ENCODE measurements around the gene GPX2. TPM values are rescaled to one million over a fixed set of nuclear protein-coding genes. Genes with fewer than 3 reads are reported as not detected.

GPX2 gene
- total RNA-seq, 1 donor from 2014 or later, result not detected

- no peak overlapping the region for H3K27ac ChIP-seq (ENCODE audit: low read depth, low read length)
Observed at GRCh38 chr14:64952598-64953309, 10.2 kb upstream of the GPX2 start.

DNA sequence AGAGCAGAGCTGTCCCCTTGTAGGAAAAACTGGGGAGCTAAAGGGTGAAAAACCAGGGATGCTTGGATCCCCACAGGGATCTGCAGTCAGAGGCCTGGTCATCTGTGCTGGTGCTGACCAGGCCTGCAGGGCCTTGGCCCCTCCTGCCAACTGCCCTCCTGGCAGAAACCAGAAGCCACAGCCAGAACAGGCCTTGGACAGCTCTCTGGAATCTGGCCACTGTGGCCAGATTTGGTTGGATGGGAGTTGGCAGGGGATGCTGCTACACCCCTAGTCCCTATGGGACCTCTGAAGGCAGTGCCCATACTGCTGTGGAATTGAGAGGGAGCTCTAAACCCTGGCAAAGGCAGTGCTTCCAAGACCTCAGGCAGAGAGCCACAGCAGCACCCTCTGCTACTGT lies 9.2 kb upstream of the GPX2 start:
- H3K27me3 Mint-ChIP-seq (ENCODE audit: low read depth, unreplicated experiment), result no peaks in the 10 kb centered on the region
- no peaks in the 10 kb centered on the region for H3K79me2 ChIP-seq (ENCODE audit: insufficient read depth, low read length)
- no peaks in the 10 kb centered on the region for H3K36me3 ChIP-seq (ENCODE audit: insufficient read depth, low read length)
- no peaks in the 10 kb centered on the region for H3K4me1 Mint-ChIP-seq (ENCODE audit: low read depth, unreplicated experiment)
- DNase-seq (ENCODE audit: low read depth) (no peak), FAIRE-seq (no peak)
- H3K4me1 ChIP-seq (ENCODE audit: insufficient read depth, low read length), result no peaks in the 10 kb centered on the region
- no peak overlapping the region for H3K4me2 ChIP-seq (ENCODE audit: low read length)
- H3K9ac ChIP-seq (ENCODE audit: low read length), result no peak overlapping the region
- no peak overlapping the region for H3K4me3 ChIP-seq (ENCODE audit: insufficient read depth, low read depth, low read length)
- no peak overlapping the region for H3K27ac Mint-ChIP-seq (ENCODE audit: unreplicated experiment)
- peaks cover 37% of the 10 kb centered on the region for H3K36me3 Mint-ChIP-seq (ENCODE audit: low read depth, unreplicated experiment)
- no peak overlapping the region for H2AFZ ChIP-seq (ENCODE audit: low read depth, low read length)
- peaks cover 19% of the 10 kb centered on the region for H4K20me1 ChIP-seq (ENCODE audit: insufficient read depth, low read length)
- no peak for TF ChIP-seq EZH2 (IDR thresholded peaks at IDR 0.05; ENCODE audit: insufficient read depth, low read length)
- TF ChIP-seq CTCF (IDR thresholded peaks at IDR 0.05; ENCODE audit: insufficient read depth, low read depth, low read length), result no peak
- H3K9me3 Mint-ChIP-seq (ENCODE audit: unreplicated experiment), result no peaks in the 10 kb centered on the region
- H3K27me3 ChIP-seq (ENCODE audit: insufficient read depth, low read length), result no peaks in the 10 kb centered on the region
- H3K27ac ChIP-seq (ENCODE audit: low read depth, low read length), result no peak overlapping the region
- H3K4me3 Mint-ChIP-seq (ENCODE audit: unreplicated experiment), result no peak overlapping the region
- no peaks in the 10 kb centered on the region for H3K9me3 ChIP-seq (ENCODE audit: insufficient read depth, low read depth, low read length)

More at GRCh38 chr14:64952598-64953309, 10.2 kb upstream of the GPX2 start:
- Histone ChIP-seq H3K4me2 (ENCODE audit: low read length) (no peak overlapping the region), H3K36me3 (ENCODE audit: insufficient read depth, low read length) (no peaks in the 10 kb centered on the region), H3K9ac (ENCODE audit: low read length) (no peak overlapping the region), H3K9me3 (ENCODE audit: insufficient read depth, low read depth, low read length) (no peaks in the 10 kb centered on the region), H4K20me1 (ENCODE audit: insufficient read depth, low read length) (peaks cover 19% of the 10 kb centered on the region), H3K4me3 (ENCODE audit: insufficient read depth, low read depth, low read length) (no peak overlapping the region), H3K27me3 (ENCODE audit: insufficient read depth, low read length) (no peaks in the 10 kb centered on the region), H3K4me1 (ENCODE audit: insufficient read depth, low read length) (no peaks in the 10 kb centered on the region), H3K79me2 (ENCODE audit: insufficient read depth, low read length) (no peaks in the 10 kb centered on the region), H2AFZ (ENCODE audit: low read depth, low read length) (no peak overlapping the region)
- Mint-ChIP-seq H3K4me1 (ENCODE audit: low read depth, unreplicated experiment) (no peaks in the 10 kb centered on the region), H3K36me3 (ENCODE audit: low read depth, unreplicated experiment) (peaks cover 34% of the 10 kb centered on the region), H3K27me3 (ENCODE audit: low read depth, unreplicated experiment) (no peaks in the 10 kb centered on the region), H3K4me3 (ENCODE audit: unreplicated experiment) (no peak overlapping the region), H3K9me3 (ENCODE audit: unreplicated experiment) (no peaks in the 10 kb centered on the region), H3K27ac (ENCODE audit: unreplicated experiment) (peak overlapping the region; percentile 20)
- FAIRE-seq (no peak), DNase-seq (ENCODE audit: low read depth) (no peak)
- TF ChIP-seq CTCF (IDR thresholded peaks at IDR 0.05; ENCODE audit: insufficient read depth, low read depth, low read length) (no peak), EZH2 (IDR thresholded peaks at IDR 0.05; ENCODE audit: insufficient read depth, low read length) (no peak)

DNA sequence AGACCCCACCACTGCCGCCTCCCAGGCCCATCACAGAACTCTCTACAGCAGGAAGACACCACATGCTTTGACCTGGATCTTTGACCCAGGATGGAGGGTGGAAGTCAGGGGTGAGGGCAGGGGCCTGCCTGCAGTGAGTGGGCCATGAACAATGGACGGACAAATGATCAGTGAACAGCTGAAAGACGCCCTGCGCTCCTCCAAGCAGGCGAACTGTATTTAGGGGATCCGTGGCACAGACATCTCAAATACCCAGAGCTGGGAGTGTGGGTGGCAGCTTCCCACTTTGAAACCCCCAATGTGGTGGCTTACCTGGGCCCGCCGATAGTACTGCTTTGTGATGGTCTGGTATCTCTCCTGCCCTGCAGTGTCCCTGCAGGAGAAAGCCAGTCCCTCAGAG lies 8.7 kb upstream of the GPX2 start:
- Histone ChIP-seq H3K79me2 (ENCODE audit: insufficient read depth, low read length) (no peaks in the 10 kb centered on the region), H3K4me2 (ENCODE audit: low read length) (no peak overlapping the region), H2AFZ (ENCODE audit: low read depth, low read length) (no peak overlapping the region), H3K4me3 (ENCODE audit: insufficient read depth, low read depth, low read length) (no peak overlapping the region), H3K27ac (ENCODE audit: low read depth, low read length) (no peak overlapping the region), H3K9me3 (ENCODE audit: insufficient read depth, low read depth, low read length) (no peaks in the 10 kb centered on the region), H4K20me1 (ENCODE audit: insufficient read depth, low read length) (peaks cover 19% of the 10 kb centered on the region), H3K36me3 (ENCODE audit: insufficient read depth, low read length) (no peaks in the 10 kb centered on the region), H3K4me1 (ENCODE audit: insufficient read depth, low read length) (no peaks in the 10 kb centered on the region), H3K9ac (ENCODE audit: low read length) (no peak overlapping the region), H3K27me3 (ENCODE audit: insufficient read depth, low read length) (no peaks in the 10 kb centered on the region)
- Mint-ChIP-seq H3K27me3 (ENCODE audit: low read depth, unreplicated experiment) (no peaks in the 10 kb centered on the region), H3K4me3 (ENCODE audit: unreplicated experiment) (no peak overlapping the region), H3K4me1 (ENCODE audit: low read depth, unreplicated experiment) (no peaks in the 10 kb centered on the region), H3K27ac (ENCODE audit: unreplicated experiment) (no peak overlapping the region), H3K9me3 (ENCODE audit: unreplicated experiment) (no peaks in the 10 kb centered on the region), H3K36me3 (ENCODE audit: low read depth, unreplicated experiment) (peaks cover 40% of the 10 kb centered on the region)
- no peak for TF ChIP-seq CTCF (IDR thresholded peaks at IDR 0.05; ENCODE audit: insufficient read depth, low read depth, low read length)
- TF ChIP-seq EZH2 (IDR thresholded peaks at IDR 0.05; ENCODE audit: insufficient read depth, low read length), result no peak
- DNase-seq (ENCODE audit: low read depth) (no peak), FAIRE-seq (no peak)
